Nucleus accumbens (tissue), 56 donors: ENCODE measurements around the gene ISOC1.

ENCODE experiments used
- DNase-seq, 56 donors: peaks; one replicate each; lab custom pipeline; 2025; lab: John Stamatoyannopoulos, UW

ISOC1 gene

DNA sequence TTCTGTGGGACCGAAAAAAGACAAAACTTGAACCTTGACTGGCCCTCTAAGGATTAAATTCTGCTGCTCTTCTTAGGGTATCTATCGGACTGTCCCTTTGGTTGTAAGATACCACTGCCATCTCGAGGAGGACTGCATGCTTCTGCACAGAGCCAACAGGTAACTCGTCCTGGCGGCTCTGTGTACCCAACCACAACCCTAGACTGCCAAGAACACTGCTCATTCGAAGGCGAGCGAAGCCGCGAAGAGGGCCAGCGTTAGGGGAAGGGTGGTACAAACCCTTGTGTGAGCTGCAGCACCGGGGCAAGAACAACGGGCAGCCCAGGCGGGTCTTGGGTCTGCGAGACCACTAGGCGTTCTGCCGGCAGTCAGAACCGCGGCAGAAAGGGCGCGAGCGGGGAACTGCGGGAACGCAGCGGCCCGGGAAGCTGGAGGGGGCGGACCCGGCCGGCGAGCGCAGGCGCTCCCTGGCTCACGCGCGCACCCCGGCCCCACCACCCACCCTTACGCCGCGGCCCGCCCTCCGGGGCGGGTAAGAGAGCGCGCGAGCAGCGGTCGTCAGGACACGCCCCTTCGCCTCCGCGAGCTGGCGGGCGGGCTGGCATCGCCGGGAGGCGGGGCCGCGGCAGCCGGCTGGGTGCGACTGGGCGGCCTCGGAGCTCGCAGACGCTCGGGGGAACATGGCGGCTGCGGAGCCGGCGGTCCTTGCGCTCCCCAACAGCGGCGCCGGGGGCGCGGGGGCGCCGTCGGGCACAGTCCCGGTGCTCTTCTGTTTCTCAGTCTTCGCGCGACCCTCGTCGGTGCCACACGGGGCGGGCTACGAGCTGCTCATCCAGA lies at the start of gene ISOC1:
Gene ISOC1 (plus strand): TSS at position 663 of the 837 bp plus-strand sequence. CDS start 18 bp downstream, at position 681.
- peak; percentile 39 to 94 (median 86) for DNase-seq

DNA sequence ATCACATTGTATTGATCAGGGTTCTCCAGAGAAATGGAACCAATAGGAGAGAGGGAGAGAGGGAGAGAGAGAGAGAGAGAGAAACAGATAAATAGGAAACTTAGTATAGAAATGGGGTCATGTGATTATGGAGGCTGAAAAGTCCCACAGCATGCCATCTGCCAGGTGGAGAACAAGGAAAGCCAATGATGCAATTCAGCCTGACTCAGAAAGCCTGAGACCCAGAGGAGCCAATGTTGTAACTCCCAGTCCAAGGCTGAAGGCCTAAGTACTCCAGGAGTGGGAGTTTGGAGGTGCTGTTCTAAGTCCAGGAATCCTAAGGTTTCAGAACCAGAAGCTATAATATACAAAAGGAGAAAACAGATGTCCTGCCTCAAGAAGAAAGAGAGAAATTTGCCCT lies 48.4 kb upstream of the ISOC1 start:
- no peak for DNase-seq

DNA sequence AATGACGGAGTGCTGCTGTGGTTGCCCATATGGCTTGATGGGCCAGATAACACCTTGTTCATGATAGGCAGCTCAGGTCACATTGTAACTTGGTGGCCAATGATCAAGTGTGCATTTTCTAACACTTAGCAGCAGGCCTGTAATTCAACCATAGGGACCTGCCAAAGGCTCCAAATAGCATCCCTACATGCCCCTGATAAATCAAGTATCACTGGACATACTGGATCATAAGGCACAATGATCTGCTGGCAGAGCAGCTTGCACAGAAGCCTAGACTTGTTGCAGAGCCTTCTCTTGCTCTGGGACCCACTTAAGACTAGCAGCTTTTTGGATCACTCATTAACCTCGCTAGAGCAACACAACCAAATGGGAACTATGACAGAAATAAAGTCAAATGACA lies 46.0 kb upstream of the ISOC1 start:
- DNase-seq = no peak

DNA sequence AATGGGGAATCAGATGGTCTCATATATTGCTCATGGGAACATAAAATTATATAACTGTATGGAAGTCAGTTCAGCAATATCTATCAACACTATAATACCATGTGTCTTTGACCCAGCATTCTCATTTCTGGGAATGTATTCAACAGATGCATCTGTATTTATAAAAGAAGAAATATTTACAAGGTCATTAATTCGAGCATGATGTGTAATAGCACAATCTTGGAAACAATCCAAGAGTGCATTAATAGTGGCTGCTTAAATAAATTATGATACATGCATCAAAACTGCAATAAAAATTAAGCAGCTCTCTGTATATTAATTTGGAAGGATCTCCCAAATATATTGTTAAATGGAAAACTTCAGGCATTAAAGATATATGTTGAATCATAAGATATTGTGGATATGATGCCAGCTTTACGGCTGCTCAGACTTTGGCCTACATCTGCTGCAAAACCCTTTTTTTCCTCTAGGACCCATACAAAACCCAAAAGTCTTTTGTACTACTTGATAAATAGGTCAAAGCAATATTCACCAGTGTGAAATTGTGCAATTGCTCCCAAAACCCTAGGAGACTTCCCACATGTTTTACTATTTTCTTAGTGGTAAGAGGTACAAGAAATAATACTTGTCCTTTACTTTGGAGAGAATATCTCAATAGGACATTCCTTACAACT lies 45.3 kb upstream of the ISOC1 start:
- DNase-seq = no peak

DNA sequence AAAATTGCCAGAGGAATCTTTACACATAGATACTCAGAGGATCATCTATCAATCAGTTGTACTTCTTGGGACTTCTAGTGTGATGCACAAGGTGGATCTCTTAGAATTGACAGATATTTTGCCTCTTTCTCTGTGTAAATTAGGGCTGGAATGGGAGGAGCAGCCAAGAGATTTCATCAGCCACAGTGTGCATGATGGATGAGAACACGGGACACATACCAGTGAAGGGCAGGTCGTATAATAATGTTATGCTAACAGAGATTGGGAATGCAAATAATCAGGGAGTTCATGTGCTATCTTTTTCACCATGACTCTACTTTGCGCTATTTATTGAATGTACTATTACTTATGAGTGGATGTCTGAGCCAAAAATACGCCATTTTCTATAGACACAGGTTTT lies 43.3 kb upstream of the ISOC1 start:
- no peak for DNase-seq

DNA sequence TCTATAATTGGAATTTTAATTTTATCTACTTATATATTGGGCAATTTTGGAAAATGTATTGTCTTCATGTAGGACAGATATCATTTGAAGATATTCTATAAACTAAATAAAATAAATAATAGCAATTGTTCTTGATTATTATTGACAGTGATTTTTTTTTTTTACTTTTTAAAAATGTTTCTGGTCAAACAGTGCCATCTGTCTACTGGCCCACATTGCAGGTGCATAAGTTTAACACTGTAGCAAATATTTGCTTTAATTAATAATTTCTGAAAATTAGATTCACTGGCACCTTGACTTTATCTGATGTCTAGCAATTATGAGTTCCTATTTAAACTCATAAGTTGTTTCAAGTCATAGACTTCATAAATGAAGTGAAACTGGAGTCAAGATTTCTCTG lies 41.1 kb upstream of the ISOC1 start:
- no peak for DNase-seq

DNA sequence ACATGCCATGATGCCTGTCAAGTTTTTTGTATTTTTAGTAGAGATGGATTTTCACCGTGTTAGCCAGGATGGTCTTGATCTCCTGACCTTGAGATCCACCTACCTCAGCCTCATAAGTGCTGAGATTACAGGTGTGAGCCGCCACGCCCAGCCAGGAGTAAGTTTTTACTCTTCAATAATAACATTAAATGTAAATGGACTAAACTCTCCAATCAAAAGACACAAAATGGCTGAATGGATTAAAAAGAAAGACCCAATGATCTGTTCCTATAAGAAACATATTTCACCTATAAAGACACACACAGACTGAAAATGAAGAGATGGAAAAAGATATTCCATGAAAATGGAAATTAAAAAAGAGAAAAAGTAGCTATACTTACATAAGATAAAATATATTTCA lies 37.2 kb upstream of the ISOC1 start:
- no peak for DNase-seq

DNA sequence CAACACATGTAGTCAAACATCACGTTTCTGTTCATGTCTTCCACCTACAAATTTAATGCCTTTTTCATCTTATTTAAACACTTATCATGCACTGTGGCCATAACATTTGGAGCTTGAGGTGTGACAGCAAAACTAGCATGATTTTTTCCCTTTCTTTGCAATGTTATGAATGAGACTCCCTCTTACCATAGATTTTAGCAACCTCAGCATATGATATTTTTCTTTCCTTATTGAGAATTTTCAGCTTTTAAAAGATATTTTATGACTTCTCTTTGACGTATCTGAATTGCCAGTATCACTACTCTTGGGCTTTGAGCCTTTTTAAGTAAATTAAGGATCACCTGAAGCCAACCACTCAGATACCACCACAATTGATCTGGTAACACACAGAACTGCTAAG lies 32.7 kb upstream of the ISOC1 start:
- no peak for DNase-seq

DNA sequence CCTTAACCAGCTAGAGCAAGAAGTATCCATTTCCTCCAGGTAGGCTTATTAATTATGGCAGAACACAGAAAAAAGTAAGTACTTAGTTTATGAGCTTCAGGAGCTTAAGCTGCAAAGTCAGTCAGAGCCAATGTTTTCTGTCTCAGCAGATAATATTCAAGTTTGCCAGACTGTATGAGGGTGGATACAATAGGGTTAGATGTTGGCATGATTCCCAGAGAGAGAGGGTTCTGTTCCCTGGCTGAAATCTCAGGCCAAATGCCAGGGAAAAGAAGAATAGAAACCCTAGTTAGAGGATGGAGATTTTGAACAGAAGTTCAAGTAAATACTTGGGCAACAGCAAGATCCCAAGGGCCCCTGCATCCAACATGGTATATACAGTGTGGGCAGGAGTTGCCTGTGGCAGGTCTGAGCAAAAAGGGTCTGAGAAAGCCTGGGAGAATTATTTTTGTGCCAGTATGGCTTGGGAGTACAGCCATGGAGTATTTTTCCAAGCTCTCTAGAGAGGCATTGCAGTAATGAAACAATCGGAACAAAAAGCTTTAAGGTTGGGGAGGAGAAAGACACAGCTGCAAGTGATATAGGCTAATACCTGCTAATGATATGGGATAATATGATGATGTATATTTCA lies 31.0 kb upstream of the ISOC1 start:
- peak in 8 of 56 donors; percentile 0 to 27 (median 9) for DNase-seq

DNA sequence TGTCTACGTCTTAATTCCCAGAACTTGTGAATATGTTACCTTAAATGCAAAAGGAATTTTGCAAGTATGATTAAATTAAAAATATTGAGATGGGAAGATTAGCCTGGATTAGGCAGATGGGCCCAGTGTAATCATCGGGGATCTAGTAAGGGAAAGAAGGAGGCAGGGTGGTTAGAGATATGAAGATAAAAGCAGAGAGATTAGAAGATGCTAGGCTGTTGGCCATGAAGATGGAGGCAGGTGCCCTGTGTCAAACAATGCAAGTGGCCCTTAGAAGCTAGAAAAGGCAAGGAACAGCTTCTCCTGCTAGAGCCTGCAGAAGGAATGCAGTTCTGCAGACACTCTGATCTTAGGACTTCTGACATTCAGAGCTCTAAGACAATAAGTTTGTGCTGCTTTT lies 28.8 kb upstream of the ISOC1 start:
- no peak for DNase-seq

DNA sequence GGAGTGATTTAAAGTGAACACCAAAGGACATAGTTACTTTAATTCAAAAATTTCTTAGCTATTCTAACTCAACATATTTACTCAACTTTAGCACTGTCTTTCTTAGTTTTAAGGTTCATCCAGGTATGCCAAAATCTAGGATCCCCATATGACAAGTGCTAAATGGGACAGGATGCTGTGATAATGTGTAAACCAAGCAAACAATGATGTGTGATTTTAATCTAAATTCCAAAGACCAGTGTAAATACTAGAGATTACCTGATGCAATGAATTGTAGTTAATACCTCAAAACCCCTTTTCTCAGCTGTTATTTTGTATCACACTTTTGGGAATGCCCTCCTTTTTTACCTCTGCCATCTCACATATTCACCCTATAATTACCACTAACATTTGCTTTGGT lies 26.8 kb upstream of the ISOC1 start:
- DNase-seq = no peak

DNA sequence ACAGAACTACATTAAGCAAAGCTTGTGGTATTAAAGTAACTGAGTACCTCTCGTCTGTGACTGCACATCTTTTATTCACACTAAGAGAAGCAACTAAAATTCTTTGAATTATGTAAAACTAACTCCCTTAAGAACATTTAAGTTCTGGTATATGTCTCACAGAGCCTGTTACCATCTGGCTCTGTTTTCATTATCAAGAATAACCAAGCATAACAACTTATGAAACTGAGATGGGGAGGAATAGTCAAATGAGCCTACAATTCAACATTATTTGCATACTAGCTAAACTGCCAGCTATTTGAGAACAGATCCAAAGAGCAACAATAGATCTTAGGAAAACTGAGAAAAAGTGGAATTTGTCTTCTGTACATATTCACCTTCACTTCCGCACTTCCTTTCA lies 25.3 kb upstream of the ISOC1 start:
- no peak for DNase-seq

DNA sequence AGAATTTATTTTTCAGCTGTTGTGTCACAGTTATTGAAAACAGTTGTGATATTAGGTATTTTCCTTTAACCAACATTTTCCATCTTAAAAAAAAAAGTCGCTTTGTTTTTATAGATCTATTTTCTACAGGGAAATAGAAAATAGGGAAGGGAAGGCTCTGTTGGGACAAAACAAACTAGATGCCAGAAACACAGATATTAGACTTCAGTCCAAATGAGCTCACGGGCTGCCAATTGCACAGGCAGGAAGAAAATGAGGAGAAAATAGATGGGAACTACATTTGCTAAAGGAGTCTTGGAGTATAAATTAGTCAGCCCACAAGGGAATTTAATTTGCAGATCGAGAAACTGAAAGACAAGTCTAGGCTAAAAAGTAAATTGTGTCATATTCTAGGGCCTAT lies 21.4 kb upstream of the ISOC1 start:
- no peak for DNase-seq

DNA sequence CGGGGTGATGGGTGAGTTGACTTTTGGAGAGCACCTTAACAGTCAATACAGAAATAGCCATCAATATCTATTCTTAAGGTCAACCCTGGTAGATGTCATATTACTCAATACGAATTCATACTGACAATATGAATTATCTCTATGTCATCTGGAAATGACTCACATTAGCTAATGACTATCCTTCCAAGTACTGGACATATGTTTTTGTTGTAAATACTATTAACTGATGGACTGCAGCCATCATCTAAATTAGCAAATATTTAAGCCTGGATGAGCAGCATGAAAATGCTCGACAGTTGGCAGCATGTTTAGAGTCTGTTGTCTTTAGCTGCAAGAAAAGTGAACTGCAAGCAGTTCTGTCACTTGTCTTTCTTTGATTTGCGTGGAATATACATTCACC lies 19.6 kb upstream of the ISOC1 start:
- DNase-seq = no peak

DNA sequence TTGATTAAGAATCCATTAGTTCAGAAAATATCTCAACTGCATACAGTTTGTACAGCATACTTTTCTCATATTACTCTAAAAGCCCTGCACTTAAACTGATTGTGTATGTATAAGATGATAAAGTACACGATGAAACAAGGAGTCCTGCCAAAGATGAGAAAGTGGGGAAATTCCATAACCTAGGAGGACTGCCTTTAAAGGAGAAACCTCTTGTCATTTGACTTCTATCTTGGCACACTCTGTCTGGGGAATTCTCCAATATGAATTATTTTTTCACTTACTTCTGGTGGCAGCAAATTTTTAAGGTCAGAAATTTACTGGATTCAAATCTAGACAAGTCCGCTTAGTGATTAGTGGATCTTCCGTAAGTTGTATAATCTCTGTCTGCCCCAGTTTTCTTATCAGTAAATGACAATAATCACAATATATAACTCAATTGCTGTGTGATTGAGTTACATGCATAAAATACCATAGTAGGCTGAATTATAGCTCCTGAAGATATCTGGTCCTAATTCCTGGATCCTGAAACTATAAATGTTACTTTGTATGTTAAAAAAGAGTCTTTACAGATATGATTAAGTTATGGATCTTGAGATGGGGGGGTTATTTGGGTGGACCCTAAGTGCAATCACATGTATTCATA lies 17.0 kb upstream of the ISOC1 start:
- no peak for DNase-seq

DNA sequence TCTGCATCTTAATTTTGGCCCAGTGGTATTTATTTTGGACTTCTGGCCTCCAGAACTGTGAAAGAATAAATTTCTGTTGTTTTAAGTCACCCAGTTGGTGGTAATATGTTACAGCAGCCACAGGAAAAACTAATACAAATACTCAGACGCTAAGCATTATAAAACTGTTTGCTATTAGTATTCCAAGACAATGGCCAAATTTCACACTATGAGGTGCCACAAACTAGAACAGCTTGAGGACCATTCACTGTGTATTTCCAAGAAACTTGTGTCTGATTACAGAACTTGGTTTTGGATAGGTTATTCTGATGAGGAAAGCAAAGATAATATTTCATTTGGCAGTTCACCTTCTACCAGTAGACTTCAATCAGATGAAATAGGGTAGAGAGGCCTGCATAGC lies 16.3 kb upstream of the ISOC1 start:
- DNase-seq = no peak

DNA sequence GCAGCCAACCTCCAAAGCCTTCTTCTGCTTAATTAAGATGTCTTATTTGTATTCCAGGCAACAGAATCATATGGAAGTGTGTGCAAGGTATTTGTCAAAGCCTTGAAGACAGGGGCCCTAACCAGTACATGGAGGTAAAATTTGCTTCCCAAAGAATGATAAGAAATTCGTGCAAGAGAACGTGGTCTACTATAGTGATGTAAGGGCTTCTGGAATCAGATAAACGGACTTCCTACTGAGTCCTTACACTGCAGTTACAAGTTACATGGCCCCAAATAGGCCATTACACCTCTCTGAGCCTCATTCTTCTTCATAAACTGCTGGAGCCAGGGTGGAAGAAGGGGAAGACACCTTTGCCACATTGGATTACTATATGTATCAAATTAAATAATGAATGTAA lies 15.9 kb upstream of the ISOC1 start:
- DNase-seq = no peak

DNA sequence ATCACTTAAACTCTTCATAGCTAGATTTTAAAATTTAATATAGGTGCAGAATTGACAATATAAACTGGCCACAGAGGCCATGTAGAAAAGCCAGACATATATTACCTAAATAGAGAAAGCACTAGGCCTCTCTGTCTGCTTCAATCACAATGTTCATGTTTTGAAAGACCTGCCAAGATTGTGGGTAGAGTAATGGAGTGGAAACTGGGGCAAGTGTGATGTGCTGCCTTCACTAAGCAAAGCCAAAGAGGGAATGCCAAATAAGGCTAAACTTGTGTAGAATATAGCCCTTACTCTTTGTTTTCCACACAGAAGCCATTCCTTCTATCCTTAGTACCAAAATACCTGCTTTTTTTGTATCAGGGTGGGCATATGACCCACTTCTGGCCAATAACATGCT lies 15.1 kb upstream of the ISOC1 start:
- DNase-seq = peak in 2 of 56 donors; percentile 18 to 22

DNA sequence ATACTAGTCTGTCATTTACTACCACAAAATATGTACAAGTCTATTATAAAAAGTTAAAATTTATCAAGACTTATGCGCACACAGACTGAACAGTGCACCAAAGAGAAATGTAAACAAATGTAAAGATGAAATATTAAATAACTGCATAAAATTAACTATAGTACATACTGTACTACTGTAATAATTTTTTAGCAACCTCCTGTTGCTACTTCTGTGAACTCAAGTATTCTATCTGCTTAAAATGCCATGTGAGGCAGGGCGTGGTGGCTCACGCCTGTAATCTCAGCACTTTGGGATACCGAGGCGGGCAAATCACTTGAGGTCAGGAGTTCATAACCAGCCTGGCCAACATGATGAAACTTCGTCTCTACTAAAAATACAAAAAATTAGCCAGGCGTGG lies 13.8 kb upstream of the ISOC1 start:
- no peak for DNase-seq

DNA sequence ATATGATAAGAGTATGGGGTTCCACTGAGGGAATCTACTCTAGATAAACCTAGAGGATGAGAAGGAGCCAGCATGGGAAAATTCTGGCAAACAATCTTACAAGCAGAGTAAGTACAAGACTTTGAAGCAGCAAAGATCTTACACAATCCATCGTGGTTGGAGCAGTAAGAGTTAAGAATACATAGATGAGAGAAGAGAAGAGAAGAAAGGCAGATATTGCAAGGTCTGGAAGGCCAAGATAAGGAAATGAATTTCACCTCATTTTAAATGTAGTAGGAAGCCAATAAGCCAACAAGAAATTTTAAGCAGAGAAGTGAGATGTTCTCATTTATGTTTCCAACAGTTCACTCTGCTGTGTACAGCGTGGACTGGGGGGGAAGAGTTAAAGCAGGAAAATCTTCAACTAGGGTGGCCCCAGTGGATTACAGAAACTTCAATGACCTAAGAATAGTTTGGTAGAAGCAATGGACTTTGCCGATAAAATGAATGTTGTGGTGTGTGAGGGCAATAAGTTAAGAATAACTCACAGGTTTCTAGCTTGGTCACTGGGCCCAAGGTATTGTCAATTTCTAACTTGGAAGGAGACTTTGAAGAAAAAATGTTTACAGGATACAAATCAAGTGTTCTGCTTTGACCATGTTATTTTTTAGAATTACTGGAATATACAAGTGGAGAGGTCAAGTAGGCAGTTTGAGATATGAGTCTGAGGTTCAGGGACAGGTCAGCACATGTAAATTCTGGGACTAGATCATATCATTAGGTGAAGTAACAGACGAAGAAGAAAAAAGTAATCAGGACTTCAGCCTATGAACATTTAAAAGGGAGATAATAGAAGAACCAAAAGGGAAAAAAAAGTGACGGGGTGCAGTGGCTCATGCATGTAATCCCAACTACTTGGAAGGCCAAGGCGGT lies 12.1 kb upstream of the ISOC1 start:
- no peak for DNase-seq
